ENCODE data around the gene CDC123.

DNA sequence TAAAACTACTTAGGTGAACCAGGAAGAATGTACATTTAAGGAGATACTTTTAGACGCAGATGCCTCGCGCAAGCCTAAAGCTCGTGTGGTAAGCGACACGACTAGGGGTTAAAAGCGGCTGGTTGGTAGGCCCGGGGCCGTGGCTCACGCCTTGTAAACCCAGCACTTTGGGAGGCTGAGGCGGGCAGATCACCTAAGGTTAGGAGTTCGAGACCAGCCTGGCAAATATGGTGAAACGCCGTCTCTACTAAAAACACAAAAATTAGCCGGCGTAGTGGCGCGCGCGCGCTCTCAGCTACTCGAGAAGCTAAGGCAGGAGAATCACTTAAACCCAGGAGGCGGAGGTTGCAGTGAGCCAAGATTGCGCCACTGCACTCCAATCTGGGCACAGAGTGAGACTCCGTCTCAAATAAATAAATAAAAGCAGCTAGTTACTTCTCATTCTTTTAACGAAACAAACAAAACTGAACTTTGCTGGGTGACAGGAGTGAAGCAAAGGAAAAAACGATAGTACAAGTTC is 1.2 kb upstream of the CDC123 start:
- TF ChIP-seq, protein P1, sequence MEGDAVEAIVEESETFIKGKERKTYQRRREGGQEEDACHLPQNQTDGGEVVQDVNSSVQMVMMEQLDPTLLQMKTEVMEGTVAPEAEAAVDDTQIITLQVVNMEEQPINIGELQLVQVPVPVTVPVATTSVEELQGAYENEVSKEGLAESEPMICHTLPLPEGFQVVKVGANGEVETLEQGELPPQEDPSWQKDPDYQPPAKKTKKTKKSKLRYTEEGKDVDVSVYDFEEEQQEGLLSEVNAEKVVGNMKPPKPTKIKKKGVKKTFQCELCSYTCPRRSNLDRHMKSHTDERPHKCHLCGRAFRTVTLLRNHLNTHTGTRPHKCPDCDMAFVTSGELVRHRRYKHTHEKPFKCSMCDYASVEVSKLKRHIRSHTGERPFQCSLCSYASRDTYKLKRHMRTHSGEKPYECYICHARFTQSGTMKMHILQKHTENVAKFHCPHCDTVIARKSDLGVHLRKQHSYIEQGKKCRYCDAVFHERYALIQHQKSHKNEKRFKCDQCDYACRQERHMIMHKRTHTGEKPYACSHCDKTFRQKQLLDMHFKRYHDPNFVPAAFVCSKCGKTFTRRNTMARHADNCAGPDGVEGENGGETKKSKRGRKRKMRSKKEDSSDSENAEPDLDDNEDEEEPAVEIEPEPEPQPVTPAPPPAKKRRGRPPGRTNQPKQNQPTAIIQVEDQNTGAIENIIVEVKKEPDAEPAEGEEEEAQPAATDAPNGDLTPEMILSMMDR (conservative IDR thresholded peaks at IDR 0.05; ENCODE audit: low read length), result no peak
- no peak for TF ChIP-seq EZH2phosphoT487 (IDR thresholded peaks at IDR 0.05; ENCODE audit: borderline replicate concordance)
